A549 (cell line): ENCODE data around the gene TNFAIP3. TPM values are rescaled to one million over a fixed set of nuclear protein-coding genes. Genes with fewer than 3 reads are reported as not detected.

Experiments
- ATAC-seq, 2 experiments: fragments of 200-7000 bp in 1 of 2; fragments of >200 bp in 1 of 2; cut with Nextera tagmentation in 1 of 2; cut with Tn5 transposase in 1 of 2; 3 replicates each; pipeline versions ENCODE4 v1.8.0 to v1.9.1; 2018 to 2020; ENCODE audit warnings: mild to moderate bottlenecking in 1 of 2, moderate library complexity in 1 of 2
- CTCF ChIA-PET: fragments of 300-600 bp; sonication (Branson Sonifier 250); formaldehyde crosslinking; extraction: SDS; loops from one replicate; lab custom pipeline; 2021; ENCODE audit warnings: antibody characterized with exemption, inconsistent platforms; lab: Yijun Ruan, JAX
- POLR2A ChIA-PET: fragments of 350-600 bp; formaldehyde crosslinking; extraction: SDS; loops from one replicate; lab custom pipeline; 2021; ENCODE audit warnings: antibody characterized with exemption, inconsistent platforms; lab: Yijun Ruan, JAX
- DNase-seq, 2 experiments: peaks; one replicate each; pipeline versions ENCODE4 v3.0.0 to v3.0.0-alpha.2; 2011 to 2016; ENCODE audit warnings: low read depth in 1 of 2, low spot score in 1 of 2
- FAIRE-seq: peaks from 2 replicates; lab custom pipeline; 2011; peaks lifted over from hg19 to GRCh38; lab: Jason Lieb, UNC
- H3K27ac ChIP-seq, 2 experiments: fragments of >200 bp; sonication (Bioruptor Twin); formaldehyde crosslinking; 3 replicates each; pipeline ENCODE4 v1.5.1; 2016 to 2017
- H3K4me1 ChIP-seq: fragments of >200 bp; sonication (Bioruptor Twin); formaldehyde crosslinking; 3 replicates; pipeline ENCODE4 v1.6.1; 2016
- H3K4me2 ChIP-seq: fragments of >200 bp; sonication (Bioruptor Twin); formaldehyde crosslinking; 3 replicates; pipeline ENCODE4 v1.6.1; 2016
- H3K4me3 ChIP-seq: fragments of >200 bp; sonication (Bioruptor Twin); formaldehyde crosslinking; 3 replicates; pipeline ENCODE4 v1.5.1; 2016
- H3K9me3 ChIP-seq: fragments of >200 bp; sonication (Bioruptor Twin); formaldehyde crosslinking; 3 replicates; pipeline ENCODE4 v1.6.1; 2016
- ATOH8 ChIP-seq: fragments of 250-450 bp; sonication (Bioruptor Pico); IDR thresholded peaks from 2 replicates; pipeline ENCODE4 v1.5.0; 2020; ENCODE audit warnings: low read depth, mild to moderate bottlenecking, moderate library complexity
- BCL3 ChIP-seq: fragments of >200 bp; sonication (Bioruptor Twin); formaldehyde crosslinking; IDR thresholded peaks from 3 replicates; pipeline ENCODE4 v1.6.1; 2016
- CEBPB ChIP-seq, 2 experiments: fragments of >200 bp in 1 of 2; sonication (Bioruptor Twin) in 1 of 2; formaldehyde crosslinking in 1 of 2; IDR thresholded peaks; 2 replicates each; pipeline ENCODE4 v1.6.1; 2012 to 2016
- CHD2 ChIP-seq: fragments of 150-350 bp; IDR thresholded peaks from 2 replicates; pipeline ENCODE4 v1.6.1; 2014; ENCODE audit warnings: low read length; ENCODE audit not compliant: partially characterized antibody
- CTCF ChIP-seq: fragments of >200 bp; sonication (Bioruptor Twin); formaldehyde crosslinking; IDR thresholded peaks from 3 replicates; pipeline ENCODE4 v1.5.1; 2016
- ELK1 ChIP-seq: fragments of 150-350 bp; IDR thresholded peaks from 2 replicates; pipeline ENCODE4 v1.6.1; 2014; ENCODE audit warnings: low read depth, mild to moderate bottlenecking, low read length
- EP300 ChIP-seq, 2 experiments: fragments of >200 bp; sonication (Bioruptor Twin); formaldehyde crosslinking; IDR thresholded peaks; 2 replicates in 1 of 2; 3 replicates in 1 of 2; pipeline ENCODE4 v1.6.1; 2016 to 2017
- FOSL2 ChIP-seq, 2 experiments: fragments of 450-650 bp in 1 of 2; fragments of >200 bp in 1 of 2; sonication (Bioruptor Twin) in 1 of 2; formaldehyde crosslinking; IDR thresholded peaks; 2 replicates each; pipeline versions ENCODE4 v1.5.0 to v1.6.1; 2016 to 2020; ENCODE audit warnings: mild to moderate bottlenecking in 1 of 2, moderate library complexity in 1 of 2
- GATA3 ChIP-seq: IDR thresholded peaks from 2 replicates; pipeline ENCODE4 v1.6.1; 2012; ENCODE audit warnings: borderline replicate concordance
- HDAC2 ChIP-seq: fragments of 200-600 bp; sonication (generic); IDR thresholded peaks from 2 replicates; pipeline ENCODE4 v1.6.1; 2016
- HES2 ChIP-seq: fragments of >200 bp; sonication (Bioruptor Twin); formaldehyde crosslinking; IDR thresholded peaks from 2 replicates; pipeline ENCODE4 v1.6.1; 2016
- HEYL ChIP-seq: fragments of 250-450 bp; sonication (Bioruptor Pico); IDR thresholded peaks from 2 replicates; pipeline ENCODE4 v1.8.0; 2021; ENCODE audit warnings: mild to moderate bottlenecking, moderate library complexity
- HMGXB4 ChIP-seq: fragments of 250-450 bp; sonication (Bioruptor Pico); IDR thresholded peaks from 2 replicates; pipeline ENCODE4 v1.5.0; 2021; ENCODE audit warnings: mild to moderate bottlenecking, moderate library complexity, borderline replicate concordance
- HOXA7 ChIP-seq: fragments of 250-450 bp; sonication (Bioruptor Pico); IDR thresholded peaks from 2 replicates; pipeline ENCODE4 v1.5.0; 2020; ENCODE audit warnings: mild to moderate bottlenecking, moderate library complexity
- HOXB13 ChIP-seq: fragments of 250-450 bp; sonication (Bioruptor Pico); IDR thresholded peaks from 2 replicates; pipeline ENCODE4 v1.5.0; 2020; ENCODE audit warnings: low read depth, mild to moderate bottlenecking, moderate library complexity
- HOXB5 ChIP-seq: fragments of 250-450 bp; sonication (Bioruptor Pico); IDR thresholded peaks from 2 replicates; pipeline ENCODE4 v1.5.0; 2020; ENCODE audit warnings: mild to moderate bottlenecking, moderate library complexity
- JUN ChIP-seq, 2 experiments: fragments of >200 bp; sonication (Bioruptor Twin); formaldehyde crosslinking; IDR thresholded peaks; 2 replicates in 1 of 2; 3 replicates in 1 of 2; pipeline ENCODE4 v1.6.1; 2016 to 2017
- KDM1A ChIP-seq: fragments of 200-600 bp; sonication (generic); IDR thresholded peaks from 2 replicates; pipeline ENCODE4 v1.6.1; 2016; ENCODE audit warnings: low read depth, mild to moderate bottlenecking
- MAZ ChIP-seq: fragments of 150-350 bp; IDR thresholded peaks from 2 replicates; pipeline ENCODE4 v1.6.1; 2014; ENCODE audit warnings: antibody characterized with exemption, low read depth, low read length, borderline replicate concordance
- RAD21 ChIP-seq, 2 experiments: fragments of >200 bp in 1 of 2; sonication (Bioruptor Twin) in 1 of 2; formaldehyde crosslinking in 1 of 2; IDR thresholded peaks in 1 of 2; conservative IDR thresholded peaks in 1 of 2; 2 replicates in 1 of 2; 3 replicates in 1 of 2; pipeline ENCODE4 v1.6.1; 2012 to 2018; ENCODE audit warnings: inconsistent platforms in 1 of 2
- RARB ChIP-seq: fragments of 250-450 bp; sonication (Bioruptor Pico); IDR thresholded peaks from 2 replicates; pipeline ENCODE4 v1.8.0; 2021; ENCODE audit warnings: mild to moderate bottlenecking, moderate library complexity
- REST ChIP-seq: fragments of 200-600 bp; sonication (generic); IDR thresholded peaks from 2 replicates; pipeline ENCODE4 v1.6.1; 2016; ENCODE audit warnings: antibody characterized with exemption, mild to moderate bottlenecking, moderate library complexity
- RFX5 ChIP-seq: fragments of 450-650 bp; IDR thresholded peaks from 2 replicates; pipeline ENCODE4 v1.7.1; 2014; ENCODE audit warnings: antibody characterized with exemption, mild to moderate bottlenecking, moderate library complexity
- WGBS: methylation state at CpG from one replicate; pipeline ENCODE4 v1.1.6; 2017; ENCODE audit errors: missing lambda C conversion rate; 5-methylcytosine and 5-hydroxymethylcytosine counted together
- polyA plus RNA-seq, 4 experiments: library from polyadenylated mRNA; depleted of rRNA in 3 of 4; stranded (reverse); fragments of >200 nt; fragmentation: RNase III in 1 of 4; extraction: RNeasy Plus Mini Kit Qiagen cat#74134 plus additional on column Dnase treatment in 1 of 4; gene quantifications; 2 replicates in 3 of 4; 3 replicates in 1 of 4; pipeline ENCODE4 v1.2.3, GENCODE V29; 2011 to 2017

TNFAIP3 gene
- polyA plus RNA-seq, 2 of the 4 experiments (the other 2 are of a cell fraction): 2.7 to 8.5 TPM

GRCh38 chr6:137890983-137891537 is 24.0 kb downstream of the TNFAIP3 start:
- H3K27ac ChIP-seq: no peak overlapping the region
- ChIA-PET POLR2A (no interaction called here), CTCF (interaction anchor here (1.8 kb wide), 1 partner anchor 10 kb away, joined by 5 read pairs; no protein-coding TSS in a partner anchor)
- DNase-seq: no peak
- H3K4me1 ChIP-seq: no peaks in the 10 kb centered on the region
- H3K4me2 ChIP-seq: no peak overlapping the region
- H3K9me3 ChIP-seq: no peaks in the 10 kb centered on the region
- no peak for TF ChIP-seq ATOH8 (CRISPR knock-in tag)
- no peak for TF ChIP-seq HOXB13 (CRISPR knock-in tag)
- no peak for TF ChIP-seq HDAC2
- TF ChIP-seq HOXB5 (CRISPR knock-in tag): no peak
- TF ChIP-seq RAD21 (conservative IDR thresholded peaks at IDR 0.05 in 1 of 2, IDR thresholded peaks at IDR 0.05 in 1 of 2): no peak
- no peak for TF ChIP-seq HEYL (CRISPR knock-in tag)
- no peak for TF ChIP-seq JUN (IDR thresholded peaks at IDR 0.05)
- no peak for TF ChIP-seq CEBPB (IDR thresholded peaks at IDR 0.05)
- no peak for TF ChIP-seq REST
- TF ChIP-seq, all 56 proteins: peak for 0
- H3K4me3 ChIP-seq: no peak overlapping the region
- ATAC-seq (no peak), FAIRE-seq (no peak)
- WGBS: 14% methylated on average over 1 of the region's 2 CpGs

- FAIRE-seq: no peak
- Histone ChIP-seq H3K27ac (no peak overlapping the region), H3K4me2 (no peak overlapping the region), H3K4me1 (no peaks in the 10 kb centered on the region), H3K4me3 (no peak overlapping the region), H3K9me3 (no peaks in the 10 kb centered on the region)
- no peak for DNase-seq
- TF ChIP-seq RARB (CRISPR knock-in tag): no peak
- no peak for TF ChIP-seq HMGXB4
- TF ChIP-seq CTCF: no peak
- TF ChIP-seq ELK1: no peak
- TF ChIP-seq HOXA7: no peak
- no peak for TF ChIP-seq BCL3
- no peak for TF ChIP-seq MAZ
- no peak for TF ChIP-seq RFX5
- no peak for TF ChIP-seq HES2
- TF ChIP-seq KDM1A: no peak
- TF ChIP-seq GATA3: no peak
- TF ChIP-seq HEYL (CRISPR knock-in tag): no peak
- TF ChIP-seq CHD2: no peak
- TF ChIP-seq ATOH8 (CRISPR knock-in tag): no peak
- TF ChIP-seq HOXB13 (CRISPR knock-in tag): no peak
- TF ChIP-seq FOSL2 (IDR thresholded peaks at IDR 0.05): no peak
- no peak for TF ChIP-seq FOSL2 (CRISPR knock-in tag; IDR thresholded peaks at IDR 0.05)
- no peak for TF ChIP-seq EP300 (IDR thresholded peaks at IDR 0.05)
- POLR2A ChIA-PET: no interaction called here
- 87% methylated on average over 3 of the region's 3 CpGs for WGBS
- no peak for ATAC-seq
- CTCF ChIA-PET: interaction anchor here (1.2 kb wide), 1 partner anchor 53 kb away, joined by 3 read pairs; no protein-coding TSS in a partner anchor
These were observed 25.2 kb downstream of the TNFAIP3 start for GRCh38 chr6:137892271-137892708.
